HPDE6-E6E7 (cell line): ENCODE data around the gene DPCD.
"Not testable (repeated sequence)": the region's sequence is repeated elsewhere in the genome, so short reads cannot be mapped to it uniquely, and the experiment has no call there.

ENCODE experiments used
- DNase-seq: peaks from one replicate; pipeline ENCODE4 v3.0.0; 2011; ENCODE audit warnings: missing footprints; ENCODE audit errors: extremely low spot score

DPCD gene

DNA sequence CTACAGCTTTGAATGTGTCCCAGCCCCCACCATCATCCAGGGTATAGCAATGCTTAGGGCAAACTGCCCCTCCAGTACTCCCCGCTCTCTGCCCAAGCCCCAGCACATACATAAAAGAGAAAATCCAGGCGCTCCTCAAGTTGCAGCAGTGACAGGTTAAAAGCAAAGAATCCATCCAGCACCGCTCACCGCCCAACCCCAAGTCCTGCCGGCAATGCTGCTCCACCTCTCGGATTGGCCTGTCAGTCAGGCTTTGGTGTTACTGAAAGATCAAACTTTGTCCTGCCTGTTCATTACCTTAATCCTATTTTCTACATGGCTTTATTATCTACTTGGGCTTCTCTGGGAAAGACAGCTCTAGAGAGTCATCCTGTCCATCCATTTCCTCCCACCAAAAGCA lies 31.9 kb downstream of the DPCD start:
- DNase-seq, result no peak

DNA sequence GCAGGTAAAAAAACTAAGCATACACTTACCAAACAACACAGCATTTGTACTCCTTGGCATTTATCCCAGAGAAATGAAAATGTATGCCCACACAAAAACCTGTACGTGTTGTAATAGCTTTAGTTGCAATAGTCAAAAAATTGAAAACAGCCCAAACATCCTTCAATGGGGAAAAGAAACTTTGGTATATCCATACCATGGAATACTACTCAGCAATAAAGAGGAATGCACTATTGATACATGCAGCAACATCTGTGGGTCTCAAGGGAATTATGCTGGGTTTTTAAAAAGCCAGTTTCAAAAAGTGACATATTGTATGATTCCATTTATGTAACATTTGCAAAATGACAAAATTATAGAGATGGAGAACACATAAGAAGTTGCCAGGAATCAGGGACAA lies 35.4 kb downstream of the DPCD start:
- DNase-seq, result no peak

- DNase-seq, result no peak
These were observed 36.5 kb downstream of the DPCD start for GRCh38 chr10:101624526-101625102.

DNA sequence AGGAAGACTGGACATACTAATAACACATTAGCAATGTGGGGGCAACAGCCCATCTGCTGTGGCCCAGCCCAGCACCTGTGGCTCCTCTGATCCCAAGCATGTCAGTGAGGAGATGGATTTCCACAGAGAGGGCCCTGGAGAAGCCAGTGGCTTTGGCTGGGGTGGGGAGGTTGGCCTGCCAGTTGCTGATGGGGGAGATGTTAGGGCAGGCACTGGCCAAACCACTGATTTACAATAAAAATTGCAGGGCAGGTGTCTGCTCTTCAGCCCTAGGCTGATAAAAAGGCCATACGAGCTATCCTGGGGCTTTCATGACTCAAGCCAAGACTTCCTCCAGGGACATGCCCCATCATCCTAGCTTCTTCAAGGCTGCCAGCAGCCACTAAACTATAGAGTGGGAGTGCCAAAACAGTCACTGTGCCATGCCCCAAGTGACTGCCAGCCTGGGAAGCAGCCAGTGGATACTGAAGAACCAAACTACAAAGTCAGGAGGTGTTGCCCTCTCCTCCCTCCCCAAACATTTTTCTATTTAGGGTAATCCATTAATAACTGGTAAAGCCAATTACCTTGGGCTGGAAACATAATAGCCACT lies 37.8 kb downstream of the DPCD start:
- no peak for DNase-seq

- DNase-seq, result no peak
These were observed 41.9 kb downstream of the DPCD start for GRCh38 chr10:101629837-101630632.

GRCh38 chr10:101630633-101630920 lies 42.5 kb downstream of the DPCD start:
- DNase-seq, result no peak

GRCh38 chr10:101631821-101632475 lies 43.8 kb downstream of the DPCD start:
- no peak for DNase-seq

DNA sequence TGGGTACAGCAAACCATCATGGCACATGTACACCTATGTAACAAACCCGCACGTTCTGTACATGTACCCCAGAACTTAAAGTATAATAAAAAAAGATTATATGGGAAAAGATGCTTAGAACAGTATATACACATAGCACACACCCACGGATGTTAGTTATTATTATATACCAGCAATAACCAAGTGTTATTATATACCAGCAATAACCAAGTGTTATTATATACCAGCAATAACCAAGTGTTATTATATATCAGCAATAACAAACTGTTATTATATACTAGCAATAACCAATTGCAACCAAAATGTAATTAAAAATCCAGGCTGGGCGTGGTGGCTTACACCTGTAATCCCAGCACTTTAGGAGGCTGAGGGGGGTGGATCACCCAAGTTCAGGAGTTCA lies 45.4 kb downstream of the DPCD start:
- DNase-seq, result not testable (repeated sequence)

GRCh38 chr10:101639141-101639900 lies 51.2 kb downstream of the DPCD start:
- no peak for DNase-seq

DNA sequence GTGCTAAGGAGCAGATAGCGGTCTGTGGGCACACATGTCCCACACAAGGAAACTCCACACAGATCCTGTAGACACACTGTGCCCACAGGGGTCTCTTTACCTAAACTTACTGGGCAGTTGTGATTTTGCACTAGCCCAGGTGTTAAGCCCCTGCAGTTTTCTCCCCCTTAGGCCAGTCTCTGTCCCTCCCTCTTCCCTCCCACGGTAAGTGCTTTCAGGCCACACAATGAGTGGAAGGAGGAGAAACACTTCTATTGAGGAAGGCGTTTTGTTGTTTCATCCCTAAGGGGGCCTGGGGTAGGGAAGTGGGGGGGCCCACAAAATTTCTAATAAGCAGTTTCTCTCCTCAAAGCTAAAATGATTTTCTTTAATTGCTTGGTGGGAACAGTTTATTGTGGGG lies 55.4 kb downstream of the DPCD start:
- no peak for DNase-seq

DNA sequence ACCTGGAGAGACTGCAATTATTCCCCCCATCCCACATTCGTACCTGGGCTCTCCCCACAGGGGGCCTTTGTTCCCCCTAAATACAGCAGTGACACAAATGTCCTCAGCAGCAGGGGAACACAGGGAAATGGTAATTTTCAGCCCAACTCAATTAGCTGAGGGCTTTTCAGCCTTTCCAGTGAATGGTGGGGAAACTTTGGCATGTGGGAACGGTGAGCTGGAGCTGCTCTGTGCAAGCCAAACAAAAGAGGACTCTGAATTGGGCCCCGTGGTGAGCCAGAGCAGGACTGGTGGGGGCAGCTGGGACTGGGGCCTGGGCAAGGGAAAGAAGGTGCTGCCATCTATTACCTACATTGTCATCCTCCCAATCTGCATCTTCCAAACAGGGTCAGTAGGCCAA lies 55.9 kb downstream of the DPCD start:
- no peak for DNase-seq

DNA sequence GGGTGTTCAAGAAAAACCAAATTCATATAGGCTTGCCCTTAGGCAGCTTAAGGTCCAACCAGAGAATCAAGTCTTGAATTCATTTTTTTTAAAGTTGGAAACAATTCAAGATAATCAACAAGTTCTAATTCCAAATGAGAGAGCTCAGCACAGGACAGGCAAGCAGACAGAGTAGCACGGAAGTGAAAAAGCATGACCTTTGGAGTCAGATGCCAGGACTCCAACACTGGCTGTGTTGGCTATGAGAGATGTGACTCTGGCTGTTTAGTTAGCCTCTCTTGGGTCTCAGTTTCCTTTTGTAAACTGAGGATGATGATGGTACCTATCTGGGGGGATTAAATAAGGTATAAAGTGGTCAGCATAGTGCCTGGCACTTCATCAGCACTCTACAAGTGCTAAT lies 57.5 kb downstream of the DPCD start:
- no peak for DNase-seq

DNA sequence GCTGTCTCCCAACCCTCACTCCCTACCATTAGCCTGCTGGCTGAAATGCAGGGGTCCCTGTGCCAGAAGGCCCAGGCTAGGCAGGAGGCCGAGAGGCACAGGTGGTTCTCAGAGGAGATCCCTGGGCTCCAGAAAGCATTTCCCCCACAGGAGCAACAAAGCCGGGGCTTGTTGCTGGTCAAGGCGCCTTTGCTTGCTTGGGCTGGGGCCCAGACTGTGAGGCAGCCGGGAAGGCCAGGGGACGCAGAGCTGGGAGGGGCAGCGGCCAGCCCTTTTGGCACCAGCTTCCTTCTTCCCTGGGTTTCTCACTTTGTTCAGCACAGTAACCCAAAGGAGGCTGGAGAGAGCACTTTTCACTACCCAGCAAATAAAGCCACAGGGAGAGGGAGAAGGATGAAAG lies 58.2 kb downstream of the DPCD start:
- DNase-seq, result no peak

- no peak for DNase-seq
These were observed 59.1 kb downstream of the DPCD start for GRCh38 chr10:101647255-101647654.

- no peak for DNase-seq
These were observed 61.5 kb downstream of the DPCD start for GRCh38 chr10:101649525-101650085.

GRCh38 chr10:101650863-101651262 lies 62.7 kb downstream of the DPCD start:
- DNase-seq, result no peak

DNA sequence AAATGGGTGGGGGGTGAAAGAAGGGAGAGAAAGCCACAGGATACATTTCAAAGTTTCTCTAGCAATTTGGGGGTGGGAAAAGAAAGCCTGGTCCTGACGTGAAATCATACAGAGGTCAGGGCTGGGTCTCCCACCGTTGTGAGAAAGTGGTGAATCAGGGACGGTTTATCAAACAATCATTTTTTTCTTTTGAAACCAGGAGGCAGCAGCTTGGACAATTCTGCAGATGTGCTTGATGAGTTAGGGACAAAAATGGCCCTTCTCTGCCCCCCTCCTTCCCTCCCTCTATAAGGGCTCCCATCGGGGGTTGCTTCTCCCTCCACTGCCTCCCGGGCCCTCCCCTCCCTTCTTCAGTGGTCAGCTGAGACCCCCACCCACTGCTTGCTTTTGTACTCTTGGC lies 63.2 kb downstream of the DPCD start:
- DNase-seq, result no peak

GRCh38 chr10:101653536-101653935 lies 65.4 kb downstream of the DPCD start:
- no peak for DNase-seq

GRCh38 chr10:101655570-101655969 lies 67.4 kb downstream of the DPCD start:
- no peak for DNase-seq

DNA sequence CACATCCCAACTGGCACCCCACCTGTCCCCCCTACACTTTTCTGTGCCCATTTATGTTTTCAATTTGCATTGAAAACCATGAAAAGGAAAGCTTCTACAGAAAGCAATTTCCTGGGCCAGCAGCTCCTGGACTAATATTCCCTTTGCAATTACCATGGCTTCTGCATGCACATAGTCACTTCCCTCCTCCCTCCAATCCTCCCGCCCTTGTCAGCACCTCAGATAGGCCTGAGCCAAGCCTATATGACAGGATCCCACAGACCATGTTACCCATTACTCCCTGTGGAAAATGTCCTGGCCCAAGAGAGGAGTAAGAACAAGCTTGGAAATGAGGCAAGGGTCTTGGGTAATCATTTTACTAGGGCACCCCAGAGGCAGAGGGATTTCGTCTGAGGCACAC lies 68.8 kb downstream of the DPCD start:
- no peak for DNase-seq

- DNase-seq, result no peak
These were observed 70.9 kb downstream of the DPCD start for GRCh38 chr10:101658975-101659374.
